CD4-positive, alpha-beta T cell treated with Interleukin-1 beta for 1 hour (primary cell): ENCODE data around the gene SUN1.

Experiments used
- DNase-seq, 2 donors: peaks; one replicate each; pipeline ENCODE4 v3.0.0-alpha.2; 2020 to 2022

Gene SUN1

DNA sequence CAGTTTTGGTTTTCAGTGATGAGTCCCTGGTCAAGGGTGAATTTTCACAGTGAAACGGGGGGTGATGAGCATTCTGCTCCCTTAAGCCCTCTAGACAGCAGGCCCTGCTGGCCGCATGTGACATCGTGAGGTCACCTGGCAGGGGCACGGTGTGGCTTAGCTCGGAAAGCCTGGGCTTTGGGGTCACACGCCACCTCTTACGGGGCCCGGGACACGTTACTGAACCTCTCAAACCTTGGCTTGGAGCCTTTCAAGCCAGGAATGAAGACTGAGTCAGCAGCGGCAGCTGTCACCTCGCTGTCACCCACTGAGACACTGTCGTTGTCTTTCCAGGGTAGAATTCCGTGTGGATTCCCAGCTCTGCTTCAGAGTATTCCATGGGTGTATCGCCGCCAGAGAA, 48.2 kb downstream of the SUN1 start:
- no peak for DNase-seq

- no peak for DNase-seq
Observed at GRCh38 chr7:881441-882234, 49.4 kb downstream of the SUN1 start.

GRCh38 chr7:882336-883035, 50.2 kb downstream of the SUN1 start:
- no peak for DNase-seq

- no peak for DNase-seq
Observed at GRCh38 chr7:883055-884021, 51.1 kb downstream of the SUN1 start.

GRCh38 chr7:884191-885003, 52.1 kb downstream of the SUN1 start:
- DNase-seq, result no peak

GRCh38 chr7:885261-885892, 53.1 kb downstream of the SUN1 start:
- DNase-seq, result no peak

GRCh38 chr7:885893-886625, 53.8 kb downstream of the SUN1 start:
- DNase-seq, result no peak

DNA sequence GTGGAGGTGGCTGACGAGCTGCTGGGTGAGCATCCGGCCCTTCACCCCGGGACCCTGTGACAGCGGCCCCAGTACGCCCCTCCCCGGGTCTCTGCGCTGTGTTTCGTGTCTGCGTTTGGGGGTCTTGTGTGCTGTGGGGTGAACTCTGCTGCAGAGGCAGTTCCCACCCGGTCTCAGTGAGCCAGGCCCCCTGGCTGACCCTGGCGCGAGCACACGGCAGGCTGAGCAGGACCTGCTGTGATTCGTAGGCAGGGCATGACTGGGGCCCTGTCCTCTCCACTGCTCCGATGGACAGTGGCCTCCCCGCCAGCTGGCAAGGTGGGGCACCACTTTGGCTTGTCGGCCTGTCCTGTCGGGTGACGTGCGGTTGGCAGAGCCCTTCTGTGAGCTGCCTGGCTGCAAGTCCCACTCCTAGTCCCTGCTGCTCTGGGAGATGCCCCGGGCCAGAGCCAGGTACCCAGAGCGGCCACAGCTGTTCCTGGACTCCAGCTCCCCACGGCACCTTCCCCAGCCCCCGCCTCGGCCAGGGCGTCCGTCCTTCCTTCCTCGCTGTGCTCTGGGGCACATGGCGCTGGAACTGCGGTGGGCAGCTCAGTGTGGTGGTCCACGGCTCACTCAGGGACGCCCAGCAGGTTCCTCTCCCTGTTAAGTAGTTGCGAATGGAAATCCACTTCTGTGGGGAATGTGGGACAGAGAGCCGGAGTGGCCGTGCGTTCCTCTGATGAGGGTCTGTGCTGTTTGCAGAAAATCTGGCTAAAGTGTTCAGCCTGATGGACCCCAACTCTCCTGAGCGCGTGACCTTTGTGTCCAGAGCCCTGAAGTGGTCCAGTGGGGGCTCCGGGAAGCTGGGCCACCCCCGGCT, 54.6 kb downstream of the SUN1 start:
- DNase-seq, result no peak

GRCh38 chr7:887488-887820, 55.2 kb downstream of the SUN1 start:
- DNase-seq, result no peak

- DNase-seq, result no peak
Observed at GRCh38 chr7:888081-889024, 56.1 kb downstream of the SUN1 start.

- DNase-seq, result no peak
Observed at GRCh38 chr7:889025-889390, 56.7 kb downstream of the SUN1 start.

- DNase-seq, result no peak
Observed at GRCh38 chr7:889391-889790, 57.1 kb downstream of the SUN1 start.

GRCh38 chr7:890868-891267, 58.6 kb downstream of the SUN1 start:
- no peak for DNase-seq

DNA sequence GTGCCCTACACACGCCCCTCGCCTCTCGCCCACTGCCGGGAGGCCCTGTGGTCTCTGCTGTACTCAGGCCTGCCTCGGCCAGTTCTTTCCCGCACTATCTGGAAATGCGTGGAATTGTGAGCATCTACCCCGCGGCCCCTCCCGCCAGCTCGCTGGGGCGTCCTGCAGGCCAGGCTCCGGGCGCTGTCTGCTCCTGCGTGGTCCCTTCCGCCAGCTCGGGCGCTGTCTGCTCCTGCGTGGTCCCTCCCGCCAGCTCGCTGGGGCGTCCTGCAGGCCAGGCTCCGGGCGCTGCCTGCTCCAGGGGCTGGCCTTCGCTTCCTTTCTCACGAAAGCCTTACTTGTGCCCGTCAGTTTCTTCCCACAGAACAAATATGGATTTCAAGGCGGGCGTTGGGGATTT, 59.0 kb downstream of the SUN1 start:
- no peak for DNase-seq

- DNase-seq, result no peak
Observed at GRCh38 chr7:891805-892204, 59.5 kb downstream of the SUN1 start.

- no peak for DNase-seq
Observed at GRCh38 chr7:892648-893593, 60.6 kb downstream of the SUN1 start.

DNA sequence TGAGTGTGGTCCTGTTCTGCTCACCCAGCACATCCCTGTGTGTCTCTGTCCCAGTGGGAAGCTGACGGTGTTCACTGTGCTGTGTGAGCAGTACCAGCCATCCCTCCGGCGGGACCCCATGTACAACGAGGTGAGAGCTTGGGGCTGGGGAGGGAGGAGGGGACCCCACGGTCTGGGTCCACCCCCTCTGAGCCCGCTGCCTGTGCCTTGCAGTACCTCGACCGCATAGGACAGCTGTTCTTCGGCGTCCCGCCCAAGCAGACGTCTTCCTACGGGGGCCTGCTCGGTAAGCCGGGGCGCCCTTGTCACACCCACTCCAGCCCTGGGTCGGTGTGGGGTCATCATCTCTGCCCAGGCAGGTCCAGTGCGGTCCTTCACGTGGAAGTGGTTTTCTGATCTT, 61.4 kb downstream of the SUN1 start:
- DNase-seq, result no peak
